Measurements from ENCODE around the gene MARCHF10. TPM values are rescaled to one million over a fixed set of nuclear protein-coding genes. Genes with fewer than 3 reads are reported as not detected.

Gene MARCHF10
- total RNA-seq, 1 experiment from 2014 or later: not detected

- DNase-seq (ENCODE audit: low read depth): no peak
Observed at GRCh38 chr17:62678214-62678919, 129.7 kb downstream of the MARCHF10 start.

GRCh38 chr17:62676952-62677596 lies 131.0 kb downstream of the MARCHF10 start:
- DNase-seq (ENCODE audit: low read depth): no peak

GRCh38 chr17:62676231-62676943 lies 131.7 kb downstream of the MARCHF10 start:
- no peak for DNase-seq (ENCODE audit: low read depth)

- DNase-seq (ENCODE audit: low read depth): no peak
Observed at GRCh38 chr17:62675701-62676100, 132.4 kb downstream of the MARCHF10 start.

GRCh38 chr17:62675260-62675659 lies 132.9 kb downstream of the MARCHF10 start:
- DNase-seq (ENCODE audit: low read depth): no peak

GRCh38 chr17:62674841-62675240 lies 133.3 kb downstream of the MARCHF10 start:
- DNase-seq (ENCODE audit: low read depth): no peak

GRCh38 chr17:62674363-62674739 lies 133.8 kb downstream of the MARCHF10 start:
- DNase-seq (ENCODE audit: low read depth): no peak

GRCh38 chr17:62673614-62674362 lies 134.3 kb downstream of the MARCHF10 start:
- DNase-seq (ENCODE audit: low read depth): no peak

GRCh38 chr17:62672957-62673356 lies 135.2 kb downstream of the MARCHF10 start:
- no peak for DNase-seq (ENCODE audit: low read depth)

- DNase-seq (ENCODE audit: low read depth): no peak
Observed at GRCh38 chr17:62671553-62671952, 136.6 kb downstream of the MARCHF10 start.

- no peak for DNase-seq (ENCODE audit: low read depth)
Observed at GRCh38 chr17:62670202-62670821, 137.8 kb downstream of the MARCHF10 start.

- peak; percentile 76 for DNase-seq (ENCODE audit: low read depth)
Observed at GRCh38 chr17:62668091-62668804, 139.9 kb downstream of the MARCHF10 start.

GRCh38 chr17:62666801-62667591 lies 141.1 kb downstream of the MARCHF10 start:
- no peak for DNase-seq (ENCODE audit: low read depth)

- no peak for DNase-seq (ENCODE audit: low read depth)
Observed at GRCh38 chr17:62666061-62666800, 141.9 kb downstream of the MARCHF10 start.

- DNase-seq (ENCODE audit: low read depth): no peak
Observed at GRCh38 chr17:62665599-62665998, 142.5 kb downstream of the MARCHF10 start.

GRCh38 chr17:62664336-62665120 lies 143.6 kb downstream of the MARCHF10 start:
- DNase-seq (ENCODE audit: low read depth): no peak

GRCh38 chr17:62663304-62663703 lies 144.8 kb downstream of the MARCHF10 start:
- no peak for DNase-seq (ENCODE audit: low read depth)

- no peak for DNase-seq (ENCODE audit: low read depth)
Observed at GRCh38 chr17:62662855-62663254, 145.3 kb downstream of the MARCHF10 start.

GRCh38 chr17:62661337-62661736 lies 146.8 kb downstream of the MARCHF10 start:
- no peak for DNase-seq (ENCODE audit: low read depth)

All from RPMI7951 (cell line).